Measurements from ENCODE around the gene NFXL1.

Gene NFXL1

DNA sequence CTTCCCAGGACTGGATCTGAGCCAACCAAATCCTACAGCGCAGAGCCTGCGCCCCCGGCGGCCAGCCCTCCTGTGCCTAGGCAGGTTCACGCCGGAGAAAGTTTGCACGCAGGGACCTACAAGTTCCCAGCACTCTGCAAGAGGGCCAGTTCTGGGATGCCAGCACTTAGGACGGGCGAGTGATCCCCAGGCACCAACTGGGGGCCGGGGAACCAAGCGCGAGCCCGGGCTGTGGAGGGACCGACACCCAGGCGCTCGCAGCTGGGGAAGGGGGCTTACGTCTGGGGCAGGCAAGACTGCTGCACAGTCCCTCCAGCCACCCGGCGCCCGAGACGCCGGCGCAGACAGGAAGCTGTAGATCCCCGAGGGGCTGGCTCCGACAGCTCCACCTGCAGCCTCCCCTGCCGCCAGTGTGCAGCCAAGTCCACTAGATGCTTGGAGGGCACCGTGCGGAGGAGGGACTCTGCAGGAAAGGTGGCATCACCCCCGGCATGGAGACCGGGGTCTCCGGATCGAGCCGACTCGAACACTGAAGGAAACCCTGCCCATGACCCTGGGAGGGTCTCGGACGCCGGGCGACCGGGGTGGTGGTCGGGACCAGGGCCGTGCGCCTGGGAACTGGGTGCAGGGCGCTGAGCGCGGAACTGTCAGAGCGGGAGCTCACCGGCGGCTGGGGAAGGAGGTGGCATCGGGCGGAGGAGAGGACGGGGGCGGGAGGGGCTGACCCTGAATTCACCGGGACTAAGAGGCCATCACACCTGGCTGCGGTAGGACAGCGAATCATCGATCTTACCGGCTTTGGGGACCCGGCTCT lies 77.1 kb downstream of the NFXL1 start:
- peaks cover 37% of the 10 kb centered on the region for H3K4me1 Mint-ChIP-seq (ENCODE audit: low read depth)
- H3K27ac Mint-ChIP-seq = peak overlapping the region; percentile 17
- intact Hi-C loops (cut with micrococcal nuclease) = loop anchor here (5.0 kb wide), 2 partner anchors 90 to 150 kb away; no protein-coding TSS in a partner anchor

DNA sequence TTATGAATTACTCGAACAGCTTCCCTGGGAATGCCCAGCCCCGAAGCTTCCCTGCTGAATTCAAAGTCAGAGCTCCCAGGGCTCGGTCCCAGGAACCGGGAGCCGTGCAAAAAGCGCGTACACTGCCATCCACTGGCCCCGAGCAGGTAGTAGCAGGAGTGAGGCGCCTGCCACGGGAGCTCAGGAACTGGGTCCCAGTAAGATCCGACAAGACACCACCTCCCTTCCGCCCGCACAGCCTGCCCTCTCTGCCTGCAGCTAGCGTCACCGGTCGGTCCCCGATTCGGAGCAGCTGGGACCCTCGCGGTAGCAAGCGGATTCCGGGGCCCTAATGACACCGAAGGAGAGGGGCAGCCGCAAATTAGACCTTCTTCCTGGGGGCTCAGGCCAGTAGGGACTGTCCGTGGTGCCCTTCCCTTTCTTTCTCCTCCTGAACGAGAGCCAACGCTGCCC lies 77.7 kb downstream of the NFXL1 start:
- intact Hi-C loops (cut with micrococcal nuclease) = loop anchor here (5.0 kb wide), 2 partner anchors 91 to 149 kb away; no protein-coding TSS in a partner anchor
- peaks cover 30% of the 10 kb centered on the region for H3K27me3 Mint-ChIP-seq
- H3K4me3 Mint-ChIP-seq = peak overlapping the region; percentile 70
- H3K27ac Mint-ChIP-seq = peak overlapping the region; percentile 17
- H3K4me1 Mint-ChIP-seq (ENCODE audit: low read depth) = peaks cover 37% of the 10 kb centered on the region
- peaks cover 9% of the 10 kb centered on the region for H3K9me3 Mint-ChIP-seq
- H3K36me3 Mint-ChIP-seq (ENCODE audit: low read depth) = peaks cover under 1% of the 10 kb centered on the region

More for the DNA sequence above, 77.1 kb downstream of the NFXL1 start:
- peak overlapping the region; percentile 70 for H3K4me3 Mint-ChIP-seq
- H3K9me3 Mint-ChIP-seq = peaks cover 9% of the 10 kb centered on the region
- peaks cover 30% of the 10 kb centered on the region for H3K27me3 Mint-ChIP-seq
- H3K36me3 Mint-ChIP-seq (ENCODE audit: low read depth) = peaks cover 5% of the 10 kb centered on the region

DNA sequence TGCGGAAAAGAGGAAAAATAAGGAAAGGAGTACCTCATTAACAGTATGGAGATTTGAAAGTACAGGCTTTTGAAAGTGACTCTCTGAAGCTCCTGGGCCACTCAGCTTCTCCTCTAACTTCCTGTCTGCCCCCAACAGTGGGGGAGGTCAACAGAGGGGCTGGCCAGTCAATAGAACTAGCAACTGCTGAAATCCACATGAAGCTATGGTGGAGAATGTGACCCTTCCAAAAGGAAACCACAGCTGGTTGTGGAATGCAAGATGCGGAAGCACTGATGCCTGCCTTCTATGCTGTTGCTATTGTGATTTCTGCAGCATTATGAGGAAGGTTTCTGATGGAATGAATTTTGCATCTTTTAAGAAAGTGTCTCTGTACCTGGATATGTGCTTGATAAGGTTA lies 78.9 kb downstream of the NFXL1 start:
- Mint-ChIP-seq H3K4me1 (ENCODE audit: low read depth) (peaks cover 37% of the 10 kb centered on the region), H3K27ac (no peak overlapping the region), H3K9me3 (peaks cover 9% of the 10 kb centered on the region), H3K4me3 (no peak overlapping the region), H3K36me3 (ENCODE audit: low read depth) (no peaks in the 10 kb centered on the region), H3K27me3 (peaks cover 30% of the 10 kb centered on the region)
- intact Hi-C loops (cut with micrococcal nuclease) = loop anchor here (5.0 kb wide), 2 partner anchors 92 to 148 kb away; no protein-coding TSS in a partner anchor

GRCh38 chr4:47831026-47831679 lies 83.2 kb downstream of the NFXL1 start:
- Mint-ChIP-seq H3K36me3 (ENCODE audit: low read depth) (no peaks in the 10 kb centered on the region), H3K9me3 (peaks cover 9% of the 10 kb centered on the region), H3K27me3 (peaks cover 7% of the 10 kb centered on the region), H3K4me1 (ENCODE audit: low read depth) (peaks cover 9% of the 10 kb centered on the region), H3K4me3 (no peak overlapping the region), H3K27ac (no peak overlapping the region)
- intact Hi-C loops (cut with micrococcal nuclease) = no loop called here

- Mint-ChIP-seq H3K27ac (no peak overlapping the region), H3K4me3 (no peak overlapping the region), H3K9me3 (peaks cover 9% of the 10 kb centered on the region), H3K36me3 (ENCODE audit: low read depth) (no peaks in the 10 kb centered on the region), H3K4me1 (ENCODE audit: low read depth) (peaks cover 2% of the 10 kb centered on the region), H3K27me3 (peaks cover 1% of the 10 kb centered on the region)
- intact Hi-C loops (cut with micrococcal nuclease) = no loop called here
Observed at GRCh38 chr4:47830265-47831025, 83.9 kb downstream of the NFXL1 start.

DNA sequence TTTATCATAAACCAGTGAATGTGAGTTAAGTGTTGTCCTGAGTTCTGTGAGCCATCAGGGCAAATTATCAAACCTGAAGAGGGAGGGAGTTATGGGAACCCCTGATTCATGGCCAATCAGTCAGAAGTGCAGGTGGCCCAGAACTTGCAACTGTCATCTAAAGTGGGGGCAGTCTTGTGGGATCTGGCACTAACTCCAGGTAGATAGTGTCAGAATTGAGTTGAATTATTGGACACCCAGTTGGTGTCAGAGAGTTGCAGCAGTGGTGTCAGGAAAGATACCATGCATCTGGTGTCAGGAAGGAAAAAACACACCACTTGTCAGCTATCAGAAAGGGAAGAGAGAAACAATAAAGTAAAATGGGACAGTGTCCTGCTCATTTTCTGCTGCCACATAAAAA lies 84.9 kb downstream of the NFXL1 start:
- Mint-ChIP-seq H3K27ac (no peak overlapping the region), H3K27me3 (no peaks in the 10 kb centered on the region), H3K9me3 (peaks cover 9% of the 10 kb centered on the region), H3K36me3 (ENCODE audit: low read depth) (no peaks in the 10 kb centered on the region), H3K4me3 (no peak overlapping the region), H3K4me1 (ENCODE audit: low read depth) (no peaks in the 10 kb centered on the region)
- intact Hi-C loops (cut with micrococcal nuclease) = no loop called here

- Mint-ChIP-seq H3K4me3 (no peak overlapping the region), H3K36me3 (ENCODE audit: low read depth) (no peaks in the 10 kb centered on the region)
Observed at GRCh38 chr4:47827343-47828047, 86.9 kb downstream of the NFXL1 start.

DNA sequence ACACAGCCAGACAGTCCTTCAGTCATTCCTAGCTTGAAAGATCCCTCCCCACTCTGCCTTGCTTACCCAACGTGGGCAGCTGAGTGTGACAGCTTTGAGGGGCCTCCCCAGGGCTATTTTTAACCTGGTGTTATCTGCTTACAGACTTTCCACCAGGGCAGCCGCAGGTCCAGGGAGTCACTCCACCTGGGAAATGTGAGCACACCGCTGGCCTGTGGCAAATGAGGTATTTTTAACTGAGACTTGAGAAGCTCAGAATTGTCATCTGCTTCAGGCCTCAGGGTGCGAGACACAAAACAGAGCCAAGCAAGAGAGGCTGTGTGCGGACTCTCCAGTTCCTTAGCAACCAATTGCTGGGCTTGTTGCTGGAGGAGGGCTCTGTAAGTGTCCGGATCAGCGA lies 89.5 kb downstream of the NFXL1 start:
- Mint-ChIP-seq H3K9me3 (no peaks in the 10 kb centered on the region), H3K27me3 (no peaks in the 10 kb centered on the region), H3K27ac (no peak overlapping the region), H3K4me3 (no peak overlapping the region), H3K36me3 (ENCODE audit: low read depth) (no peaks in the 10 kb centered on the region), H3K4me1 (ENCODE audit: low read depth) (peaks cover 5% of the 10 kb centered on the region)
- intact Hi-C loops (cut with micrococcal nuclease) = no loop called here

More at GRCh38 chr4:47827343-47828047, 86.9 kb downstream of the NFXL1 start:
- Mint-ChIP-seq H3K27ac (no peak overlapping the region), H3K4me1 (ENCODE audit: low read depth) (no peaks in the 10 kb centered on the region), H3K27me3 (no peaks in the 10 kb centered on the region), H3K9me3 (no peaks in the 10 kb centered on the region)
- intact Hi-C loops (cut with micrococcal nuclease) = no loop called here

DNA sequence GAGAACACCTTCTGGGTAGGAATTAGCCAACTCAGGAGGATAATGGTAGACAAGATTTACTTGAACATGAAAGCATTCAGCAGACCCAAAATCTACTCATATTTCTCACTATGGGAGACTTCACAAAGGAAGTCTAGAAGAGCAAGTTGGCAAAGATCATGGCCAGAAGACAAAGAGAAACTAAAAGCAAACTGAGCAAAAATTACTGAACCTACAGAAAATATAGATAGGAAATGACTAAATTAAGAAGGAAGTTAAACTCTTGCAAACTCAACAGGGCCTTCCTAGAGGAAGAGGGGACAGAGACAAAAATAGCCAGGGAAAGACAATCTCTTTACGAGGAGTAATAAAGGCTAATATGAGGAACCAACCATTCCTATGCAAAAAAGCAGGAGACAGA lies 95.2 kb downstream of the NFXL1 start:
- intact Hi-C loops (cut with micrococcal nuclease) = no loop called here
- H3K4me3 Mint-ChIP-seq = peak overlapping the region; percentile 20
- H3K4me1 Mint-ChIP-seq (ENCODE audit: low read depth) = peaks cover 15% of the 10 kb centered on the region
- H3K9me3 Mint-ChIP-seq = no peaks in the 10 kb centered on the region
- peak overlapping the region; percentile 7 for H3K27ac Mint-ChIP-seq
- peaks cover 2% of the 10 kb centered on the region for H3K27me3 Mint-ChIP-seq
- no peaks in the 10 kb centered on the region for H3K36me3 Mint-ChIP-seq (ENCODE audit: low read depth)

DNA sequence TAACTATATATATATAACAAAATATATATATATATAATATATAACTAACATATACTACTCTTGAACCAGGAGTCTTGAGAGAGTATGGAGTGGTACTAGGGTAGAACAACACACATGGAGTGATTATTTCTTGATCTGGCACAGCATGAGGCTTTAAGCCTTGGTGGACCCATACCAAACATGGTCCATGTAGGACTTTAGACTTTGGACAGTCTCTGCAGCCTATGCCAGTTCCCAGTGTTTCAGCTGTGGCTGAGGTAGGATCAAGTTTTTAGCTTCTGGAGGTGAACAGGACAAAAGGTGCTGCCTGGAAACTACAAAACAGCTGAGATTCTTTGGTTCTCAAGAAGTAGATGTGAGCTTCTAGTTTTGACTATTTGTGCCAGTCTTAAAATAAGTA lies 97.1 kb downstream of the NFXL1 start:
- intact Hi-C loops (cut with micrococcal nuclease) = no loop called here
- Mint-ChIP-seq H3K36me3 (ENCODE audit: low read depth) (no peaks in the 10 kb centered on the region), H3K27ac (no peak overlapping the region), H3K4me3 (no peak overlapping the region), H3K27me3 (peaks cover 2% of the 10 kb centered on the region), H3K9me3 (no peaks in the 10 kb centered on the region), H3K4me1 (ENCODE audit: low read depth) (peaks cover 15% of the 10 kb centered on the region)

DNA sequence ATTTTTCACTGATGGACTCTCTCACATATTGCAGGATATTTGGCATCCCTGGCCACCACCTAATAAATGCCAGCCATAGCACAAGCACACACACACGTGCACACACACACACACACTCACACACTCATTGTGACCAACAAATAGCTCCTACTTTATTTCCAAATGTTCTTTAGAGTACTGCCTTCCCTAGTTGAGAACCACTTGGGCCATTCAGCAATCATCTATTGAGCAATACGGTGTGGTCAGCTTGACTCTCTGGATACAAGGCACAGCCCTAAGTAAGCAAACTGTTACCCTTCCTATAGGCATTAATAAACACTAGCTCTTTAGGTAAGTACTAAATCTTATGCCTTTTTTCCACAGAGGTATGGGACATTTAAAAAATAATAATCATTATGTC lies 97.6 kb downstream of the NFXL1 start:
- H3K9me3 Mint-ChIP-seq = no peaks in the 10 kb centered on the region
- intact Hi-C loops (cut with micrococcal nuclease) = no loop called here
- H3K27ac Mint-ChIP-seq = no peak overlapping the region
- peaks cover 15% of the 10 kb centered on the region for H3K4me1 Mint-ChIP-seq (ENCODE audit: low read depth)
- H3K4me3 Mint-ChIP-seq = no peak overlapping the region
- no peaks in the 10 kb centered on the region for H3K36me3 Mint-ChIP-seq (ENCODE audit: low read depth)
- peaks cover 2% of the 10 kb centered on the region for H3K27me3 Mint-ChIP-seq

- Mint-ChIP-seq H3K4me3 (no peak overlapping the region), H3K9me3 (no peaks in the 10 kb centered on the region), H3K27ac (no peak overlapping the region), H3K4me1 (ENCODE audit: low read depth) (peaks cover 9% of the 10 kb centered on the region), H3K27me3 (peaks cover 2% of the 10 kb centered on the region), H3K36me3 (ENCODE audit: low read depth) (no peaks in the 10 kb centered on the region)
- intact Hi-C loops (cut with micrococcal nuclease) = no loop called here
Observed at GRCh38 chr4:47814618-47815295, 99.6 kb downstream of the NFXL1 start.

- no peaks in the 10 kb centered on the region for H3K9me3 Mint-ChIP-seq
- H3K36me3 Mint-ChIP-seq (ENCODE audit: low read depth) = no peaks in the 10 kb centered on the region
- intact Hi-C loops (cut with micrococcal nuclease) = no loop called here
- no peak overlapping the region for H3K4me3 Mint-ChIP-seq
- no peak overlapping the region for H3K27ac Mint-ChIP-seq
- no peaks in the 10 kb centered on the region for H3K4me1 Mint-ChIP-seq (ENCODE audit: low read depth)
- peaks cover 1% of the 10 kb centered on the region for H3K27me3 Mint-ChIP-seq
Observed at GRCh38 chr4:47809654-47810203, 104.7 kb downstream of the NFXL1 start.
